GM19239 (cell line): ENCODE data around the gene ANKRD22.
A peak's percentile ranks its signal among the peaks of the same experiment; 100 is the strongest.

Experiments
- DNase-seq: peaks from one replicate; pipeline ENCODE4 v3.0.0; 2011; ENCODE audit warnings: low spot score; ENCODE audit not compliant: insufficient read length
- FAIRE-seq: peaks from 2 replicates; lab custom pipeline; 2011; peaks lifted over from hg19 to GRCh38; lab: Jason Lieb, UNC

The ANKRD22 gene

DNA sequence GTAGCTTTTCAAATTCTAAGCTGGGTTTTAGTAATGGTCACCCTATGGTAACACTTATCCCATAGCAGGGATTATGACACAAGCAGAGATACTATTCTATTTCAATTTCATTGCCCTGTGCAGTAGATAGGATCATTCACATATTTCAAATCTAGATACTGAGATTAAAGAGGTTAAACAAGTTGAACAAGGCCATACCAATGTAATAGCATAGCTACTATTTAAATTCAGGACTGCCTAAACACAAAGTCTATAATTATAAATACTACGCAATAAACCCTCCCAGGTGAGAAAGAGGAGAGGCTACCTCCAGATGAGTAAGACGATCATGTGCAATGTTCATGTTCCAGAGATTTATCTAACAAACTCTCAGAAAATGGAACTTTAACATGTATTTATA, 48.0 kb downstream of the ANKRD22 start:
- no peak for FAIRE-seq
- DNase-seq: no peak

DNA sequence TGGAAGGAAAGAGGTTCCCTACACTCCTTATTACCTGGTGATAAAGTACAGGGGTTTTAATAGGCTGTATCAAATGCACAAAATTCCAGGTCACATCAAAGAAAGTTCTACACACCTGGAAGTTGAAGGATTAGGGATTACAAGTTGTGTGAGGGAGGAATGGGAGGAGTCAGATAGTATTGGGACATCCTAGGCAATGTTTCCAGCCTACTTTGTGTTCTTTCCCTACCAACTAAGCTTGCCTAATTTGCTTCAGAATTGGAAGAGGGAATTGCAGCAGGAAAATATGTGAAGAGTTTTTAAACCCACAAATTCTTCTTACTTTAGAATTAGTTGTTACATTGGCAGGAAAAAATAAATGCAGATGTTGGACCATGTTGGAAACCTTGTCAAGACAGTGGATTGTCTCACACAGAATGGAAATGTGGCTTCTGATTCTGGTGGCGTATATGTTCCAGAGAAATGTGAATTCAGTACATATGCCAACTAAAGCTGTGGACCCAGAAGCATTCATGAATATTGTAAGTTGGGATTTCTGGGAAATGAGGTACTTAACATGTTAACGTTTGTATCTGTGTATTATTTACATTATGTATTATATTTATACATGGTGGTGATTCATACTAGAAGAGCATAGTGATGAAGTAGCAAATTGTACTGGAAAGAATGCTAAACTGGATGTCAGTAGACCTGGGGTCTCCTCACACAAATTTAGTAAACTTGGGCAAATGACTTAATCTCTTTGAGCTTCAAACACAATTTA, 48.9 kb downstream of the ANKRD22 start, which contains the start of gene LIPM:
Gene LIPM (plus strand): TSS at position 208 of the 763 bp plus-strand sequence. CDS start 167 bp downstream, at position 375.
- no peak for DNase-seq
- peak; percentile 21 for FAIRE-seq

DNA sequence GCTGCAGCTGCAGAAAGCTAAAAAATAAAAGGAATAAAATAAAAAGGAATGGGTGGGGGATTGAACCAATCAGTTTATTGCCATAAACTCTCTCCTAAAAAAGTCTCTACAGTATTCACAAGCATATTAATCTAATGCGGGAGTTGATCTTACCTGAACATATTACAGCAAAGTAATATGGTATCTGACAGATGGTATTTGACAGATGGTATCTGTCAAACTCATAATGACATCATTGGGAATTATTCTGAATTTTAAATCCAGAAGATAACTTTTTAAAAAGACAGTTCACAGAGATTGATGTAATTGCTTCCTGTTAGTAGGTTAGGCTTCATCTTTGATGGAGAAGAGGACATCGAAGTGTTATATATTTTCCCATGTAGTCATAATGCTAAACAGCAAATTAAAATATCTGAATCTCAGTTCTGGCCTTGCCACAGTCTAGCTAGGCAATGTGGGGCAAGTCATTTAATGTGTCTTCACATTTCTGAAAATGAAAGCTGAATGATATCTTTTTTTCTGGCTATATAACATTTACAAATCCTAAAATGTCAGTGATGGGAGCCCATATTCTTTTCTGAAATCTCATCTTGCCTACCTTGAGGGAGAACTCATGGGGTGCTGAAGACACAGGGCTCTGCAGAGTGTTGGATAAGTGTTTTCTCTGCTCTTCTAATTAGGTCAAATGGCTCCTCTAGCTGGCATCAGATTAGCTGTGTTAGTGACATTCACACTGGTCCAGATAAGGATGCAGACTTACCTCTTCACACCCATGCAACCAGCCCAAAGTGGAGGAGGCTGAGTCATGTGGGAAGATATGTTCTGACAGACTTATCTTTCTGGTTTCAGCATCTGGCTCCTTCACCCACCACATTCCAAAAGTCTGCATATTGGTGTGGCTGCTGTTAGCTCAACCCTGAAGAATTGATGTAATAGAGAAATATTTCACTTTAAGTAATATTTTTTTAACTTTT, 51.2 kb downstream of the ANKRD22 start:
- DNase-seq: no peak
- FAIRE-seq: peak; percentile 8

GRCh38 chr10:88794731-88795130, 56.9 kb downstream of the ANKRD22 start:
- DNase-seq (no peak), FAIRE-seq (no peak)

DNA sequence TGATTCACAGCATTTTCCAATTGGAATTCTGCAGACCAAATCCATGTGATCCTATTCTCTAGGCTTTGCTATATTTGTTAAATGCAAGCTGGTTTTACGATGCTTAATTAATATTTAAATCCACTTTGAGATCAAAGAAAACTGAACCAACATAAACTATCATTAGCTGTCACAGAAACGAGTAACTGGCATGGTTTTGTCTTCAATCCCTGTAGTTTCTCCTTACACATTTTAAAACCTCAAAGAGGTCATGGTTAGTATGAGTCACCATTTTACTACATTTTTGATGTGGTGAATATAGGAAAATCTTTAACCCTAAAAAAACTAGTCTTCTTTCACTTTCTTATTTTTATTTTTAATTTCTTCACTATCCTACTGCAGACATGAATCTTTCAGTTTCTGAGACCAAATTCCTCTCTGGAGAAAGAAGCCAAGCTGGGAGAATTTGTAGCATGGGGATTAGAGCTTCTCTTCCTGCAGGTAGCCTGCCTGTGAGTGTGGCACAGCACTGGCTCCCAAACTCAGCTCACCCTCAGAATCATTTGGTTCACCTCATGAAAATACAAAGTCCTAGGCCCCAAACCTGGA, 57.8 kb downstream of the ANKRD22 start:
- no peak for FAIRE-seq
- DNase-seq: no peak

GRCh38 chr10:88792661-88793060, 59.0 kb downstream of the ANKRD22 start:
- FAIRE-seq (no peak), DNase-seq (no peak)

DNA sequence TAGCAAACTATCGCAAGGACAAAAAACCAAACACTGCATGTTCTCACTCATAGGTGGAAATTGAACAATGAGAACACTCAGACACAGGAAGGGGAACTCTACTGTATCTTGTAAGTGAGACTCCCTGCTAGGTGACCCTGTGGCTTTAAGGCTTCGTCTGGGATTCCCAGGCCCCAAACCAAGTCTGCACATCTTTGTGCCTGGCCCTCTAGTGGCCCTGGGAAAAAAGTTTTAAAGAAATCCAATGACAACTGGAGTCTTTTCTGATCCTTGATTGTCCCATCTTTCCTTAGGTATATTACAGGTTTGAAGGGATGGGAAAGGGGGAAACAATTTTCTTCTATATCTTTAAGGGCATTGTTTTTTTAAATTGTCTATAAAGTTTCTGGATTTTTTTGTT, 59.7 kb downstream of the ANKRD22 start:
- no peak for DNase-seq

GRCh38 chr10:88788924-88789323, 62.7 kb downstream of the ANKRD22 start:
- DNase-seq: no peak
- FAIRE-seq: no peak

More for the DNA sequence above, 59.7 kb downstream of the ANKRD22 start:
- no peak for FAIRE-seq

DNA sequence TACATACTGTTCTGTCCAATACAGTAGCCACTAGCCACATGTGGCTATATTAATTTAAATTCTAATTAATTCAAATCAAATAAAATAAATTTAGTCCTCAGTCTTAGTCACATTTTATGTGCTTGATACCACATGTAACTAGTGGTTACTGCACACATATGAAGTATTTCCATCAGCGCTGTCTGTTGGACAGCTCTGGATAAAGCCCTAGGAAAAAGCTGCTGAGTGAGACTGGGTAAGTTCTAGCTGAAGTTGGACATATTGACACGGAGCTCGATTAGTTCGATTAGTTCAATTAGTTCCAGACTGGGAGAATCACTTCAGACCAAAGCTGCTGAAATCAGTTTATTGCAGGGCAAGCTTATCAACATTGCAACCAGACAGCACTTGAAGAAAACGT, 64.2 kb downstream of the ANKRD22 start:
- DNase-seq (no peak), FAIRE-seq (no peak)

GRCh38 chr10:88786032-88786770, 65.4 kb downstream of the ANKRD22 start:
- DNase-seq: no peak
- FAIRE-seq: no peak

GRCh38 chr10:88783724-88784123, 67.9 kb downstream of the ANKRD22 start:
- no peak for DNase-seq
- FAIRE-seq: no peak

DNA sequence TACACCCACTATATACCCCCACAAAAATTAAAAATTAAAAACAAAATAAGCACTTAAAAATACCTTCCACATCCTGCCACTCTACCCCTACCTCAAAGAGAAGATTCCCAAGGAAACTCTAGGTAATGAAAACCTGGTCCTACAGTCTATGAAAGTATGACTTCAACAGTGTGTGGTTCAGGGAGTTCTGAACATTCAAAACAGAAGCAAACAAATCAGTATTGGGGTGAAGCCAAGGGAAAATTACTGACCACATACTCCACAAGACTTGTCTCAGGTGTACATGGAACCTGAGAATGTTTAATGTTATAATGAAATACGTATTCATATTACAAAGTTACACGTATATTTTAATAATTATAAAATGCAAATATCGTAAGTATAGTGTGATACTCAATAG, 69.4 kb downstream of the ANKRD22 start:
- no peak for FAIRE-seq
- no peak for DNase-seq

GRCh38 chr10:88781206-88781605, 70.4 kb downstream of the ANKRD22 start:
- FAIRE-seq: no peak
- DNase-seq: no peak
